ENCODE results near the gene NUP35. TPM values are rescaled to one million over a fixed set of nuclear protein-coding genes. Genes with fewer than 3 reads are reported as not detected.

Gene NUP35
- total RNA-seq, 2 experiments from 2014 or later: 15.5 to 15.9 TPM

GRCh38 chr2:183195397-183195796 is 71.2 kb downstream of the NUP35 start:
- H3K4me3 Mint-ChIP-seq: no peak overlapping the region
- ChIA-PET POLR2A (no interaction called here), CTCF (no interaction called here)
- H3K27ac Mint-ChIP-seq: no peak overlapping the region
- H3K4me1 Mint-ChIP-seq: no peaks in the 10 kb centered on the region
- no peaks in the 10 kb centered on the region for H3K27me3 Mint-ChIP-seq
- no peak for DNase-seq
- peaks cover 8% of the 10 kb centered on the region for H3K36me3 Mint-ChIP-seq (ENCODE audit: low read depth)
- no peaks in the 10 kb centered on the region for H3K9me3 Mint-ChIP-seq

GRCh38 chr2:183195998-183196409 is 71.8 kb downstream of the NUP35 start:
- Mint-ChIP-seq H3K36me3 (ENCODE audit: low read depth) (peaks cover 8% of the 10 kb centered on the region), H3K4me1 (no peaks in the 10 kb centered on the region), H3K4me3 (no peak overlapping the region), H3K27ac (no peak overlapping the region), H3K27me3 (no peaks in the 10 kb centered on the region), H3K9me3 (no peaks in the 10 kb centered on the region)
- ChIA-PET CTCF (no interaction called here), POLR2A (no interaction called here)
- no peak for DNase-seq

- Mint-ChIP-seq H3K27ac (no peak overlapping the region), H3K4me3 (no peak overlapping the region), H3K4me1 (no peaks in the 10 kb centered on the region), H3K36me3 (ENCODE audit: low read depth) (peaks cover 5% of the 10 kb centered on the region), H3K27me3 (no peaks in the 10 kb centered on the region), H3K9me3 (no peaks in the 10 kb centered on the region)
- ChIA-PET POLR2A (no interaction called here), CTCF (no interaction called here)
- DNase-seq: no peak
Observed at GRCh38 chr2:183204397-183204796, 80.2 kb downstream of the NUP35 start.

GRCh38 chr2:183207110-183207509 is 82.9 kb downstream of the NUP35 start:
- ChIA-PET CTCF (interaction anchor here (0.6 kb wide), 1 partner anchor 52 kb away, joined by 3 read pairs; no protein-coding TSS in a partner anchor), POLR2A (no interaction called here)
- Mint-ChIP-seq H3K27ac (no peak overlapping the region), H3K9me3 (peaks cover 4% of the 10 kb centered on the region), H3K4me3 (no peak overlapping the region), H3K36me3 (ENCODE audit: low read depth) (peaks cover 9% of the 10 kb centered on the region), H3K27me3 (no peaks in the 10 kb centered on the region), H3K4me1 (peaks cover 5% of the 10 kb centered on the region)
- no peak for DNase-seq

- ChIA-PET POLR2A (no interaction called here), CTCF (no interaction called here)
- Mint-ChIP-seq H3K4me1 (peaks cover 21% of the 10 kb centered on the region), H3K27me3 (no peaks in the 10 kb centered on the region), H3K9me3 (peaks cover 4% of the 10 kb centered on the region), H3K27ac (no peak overlapping the region), H3K4me3 (no peak overlapping the region), H3K36me3 (ENCODE audit: low read depth) (peaks cover 9% of the 10 kb centered on the region)
- DNase-seq: no peak
Observed at GRCh38 chr2:183209395-183210028, 85.3 kb downstream of the NUP35 start.

Other genes starting within 250 kb of the NUP35 start
- gene NCKAP1, start 86.0 kb upstream of the NUP35 start, total RNA-seq: 1 to 10 TPM; 4.1 to 4.3 TPM
- gene DUSP19, start 45.7 kb upstream of the NUP35 start, total RNA-seq: 1 to 10 TPM in 1 of 2 experiments, under 1 TPM in 1; 0.93 to 1.1 TPM

All from activated CD4-positive, alpha-beta memory T cell treated with anti-CD3 and anti-CD28 coated beads, Interleukin-2, amount 10 ng/mL, durations not matched to agents 7 days and 5 days (primary cell).